ENCODE results near the gene TMEM150C.

DNA sequence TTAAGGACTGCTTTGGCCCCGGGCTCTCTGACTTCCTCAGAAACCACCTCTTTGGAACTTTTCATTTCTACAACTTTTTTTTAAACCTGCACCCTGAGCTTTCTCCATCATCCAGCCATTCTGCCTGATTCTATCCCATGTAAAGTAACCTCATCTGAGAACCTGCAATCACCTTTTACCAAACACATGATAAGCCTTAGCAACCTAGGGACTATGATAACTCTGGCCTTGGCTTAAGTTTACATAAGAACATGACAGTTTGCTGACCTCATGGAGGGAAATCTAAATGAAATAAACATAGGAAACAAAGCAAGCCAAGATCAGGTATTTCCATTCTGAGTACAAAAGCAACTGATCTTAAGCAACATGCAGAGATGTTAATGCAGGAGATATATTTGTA is 15.7 kb upstream of the TMEM150C start:
- TF ChIP-seq, protein P1, sequence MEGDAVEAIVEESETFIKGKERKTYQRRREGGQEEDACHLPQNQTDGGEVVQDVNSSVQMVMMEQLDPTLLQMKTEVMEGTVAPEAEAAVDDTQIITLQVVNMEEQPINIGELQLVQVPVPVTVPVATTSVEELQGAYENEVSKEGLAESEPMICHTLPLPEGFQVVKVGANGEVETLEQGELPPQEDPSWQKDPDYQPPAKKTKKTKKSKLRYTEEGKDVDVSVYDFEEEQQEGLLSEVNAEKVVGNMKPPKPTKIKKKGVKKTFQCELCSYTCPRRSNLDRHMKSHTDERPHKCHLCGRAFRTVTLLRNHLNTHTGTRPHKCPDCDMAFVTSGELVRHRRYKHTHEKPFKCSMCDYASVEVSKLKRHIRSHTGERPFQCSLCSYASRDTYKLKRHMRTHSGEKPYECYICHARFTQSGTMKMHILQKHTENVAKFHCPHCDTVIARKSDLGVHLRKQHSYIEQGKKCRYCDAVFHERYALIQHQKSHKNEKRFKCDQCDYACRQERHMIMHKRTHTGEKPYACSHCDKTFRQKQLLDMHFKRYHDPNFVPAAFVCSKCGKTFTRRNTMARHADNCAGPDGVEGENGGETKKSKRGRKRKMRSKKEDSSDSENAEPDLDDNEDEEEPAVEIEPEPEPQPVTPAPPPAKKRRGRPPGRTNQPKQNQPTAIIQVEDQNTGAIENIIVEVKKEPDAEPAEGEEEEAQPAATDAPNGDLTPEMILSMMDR (IDR thresholded peaks at IDR 0.05) = no peak
- no peak for TF ChIP-seq POLR2A (IDR thresholded peaks at IDR 0.05)
- TF ChIP-seq EP300 (IDR thresholded peaks at IDR 0.05) = no peak
- TF ChIP-seq POLR2AphosphoS5 (IDR thresholded peaks at IDR 0.05) = no peak

Measured in stomach (tissue), 4 donors.